Sigmoid colon (tissue), 4 donors: ENCODE results near the gene SLC7A7.

Experiments used
- CTCF ChIP-seq, 4 experiments: fragments of 450-650 bp in 3 of 4; fragments of 200-600 bp in 1 of 4; IDR thresholded peaks; one replicate each; pipeline ENCODE4 v1.5.1; 2016 to 2019; ENCODE audit warnings: antibody characterized with exemption in 4 of 4, mild to moderate bottlenecking in 3 of 4, moderate library complexity in 2 of 4
- EP300 ChIP-seq, 4 donors: sonication (generic); formaldehyde crosslinking; IDR thresholded peaks; one replicate each; pipeline ENCODE4 v1.6.1; 2017; ENCODE audit warnings: antibody characterized with exemption in 4 of 4
- POLR2AphosphoS5 ChIP-seq, 4 donors: sonication (generic); formaldehyde crosslinking; IDR thresholded peaks; one replicate each; pipeline ENCODE4 v1.6.1; 2017; ENCODE audit warnings: antibody characterized with exemption in 4 of 4

GRCh38 chr14:22838631-22839041 is 23.4 kb upstream of the SLC7A7 start:
- TF ChIP-seq CTCF (IDR thresholded peaks at IDR 0.05) (no peak), EP300 (IDR thresholded peaks at IDR 0.05) (no peak), POLR2AphosphoS5 (IDR thresholded peaks at IDR 0.05) (no peak)
